Renal pelvis (tissue), 4 donors: Measurements from ENCODE around the gene MAJIN. TPM values are rescaled to one million over a fixed set of nuclear protein-coding genes. Genes with fewer than 3 reads are reported as not detected.

Experiments
- DNase-seq: peaks from one replicate; pipeline ENCODE4 v3.0.0-alpha.2; 2013
- polyA plus RNA-seq, 3 donors: library from polyadenylated mRNA; unstranded; fragments of 120-200 nt; gene quantifications; one replicate each; pipeline ENCODE4 v1.2.1, GENCODE V29; 2013; ENCODE audit not compliant: insufficient read length in 3 of 3

Gene MAJIN
- polyA plus RNA-seq, 3 donors = 1.0 to 1.4 (median 1.3) TPM

DNA sequence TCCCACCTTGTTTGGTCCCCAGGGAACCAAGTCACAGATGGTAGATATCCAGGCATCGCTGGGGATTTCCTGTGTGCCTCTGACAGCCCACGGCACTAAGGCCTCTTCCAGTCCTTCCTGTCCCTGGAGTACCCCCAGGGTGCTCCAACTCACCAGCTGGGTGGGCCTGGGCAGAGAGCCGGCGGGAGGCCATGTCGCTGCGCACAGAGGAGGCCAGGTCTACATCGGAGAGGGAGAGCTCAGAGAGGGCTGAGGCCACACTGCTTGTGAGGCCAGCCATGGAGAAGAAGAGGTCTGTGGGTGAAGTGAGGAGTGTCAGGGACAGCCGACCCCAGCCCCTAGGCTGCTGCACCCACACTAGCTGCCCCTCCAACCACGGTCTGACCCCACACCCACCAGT, 60.2 kb downstream of the MAJIN start:
- DNase-seq = no peak

DNA sequence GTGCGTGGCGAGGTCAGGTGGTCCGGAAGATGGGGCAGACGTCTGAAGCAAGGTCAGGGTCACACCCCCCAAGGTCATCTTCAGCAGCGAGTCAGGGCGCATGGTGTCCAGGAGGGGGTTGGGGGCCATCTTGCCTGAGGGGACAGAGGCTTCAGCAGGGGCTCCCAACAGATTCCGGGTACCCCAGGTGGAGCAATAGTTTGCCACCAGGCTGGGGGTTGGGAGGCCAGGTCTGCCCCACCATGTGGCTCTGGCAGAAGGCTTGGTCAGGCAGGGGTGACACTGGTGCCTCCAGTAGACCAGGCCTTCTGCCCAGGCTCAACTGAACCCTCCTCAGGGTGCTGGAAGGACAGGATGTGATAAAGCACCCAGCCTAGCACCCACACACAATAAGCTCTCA, 60.8 kb downstream of the MAJIN start:
- DNase-seq = no peak

DNA sequence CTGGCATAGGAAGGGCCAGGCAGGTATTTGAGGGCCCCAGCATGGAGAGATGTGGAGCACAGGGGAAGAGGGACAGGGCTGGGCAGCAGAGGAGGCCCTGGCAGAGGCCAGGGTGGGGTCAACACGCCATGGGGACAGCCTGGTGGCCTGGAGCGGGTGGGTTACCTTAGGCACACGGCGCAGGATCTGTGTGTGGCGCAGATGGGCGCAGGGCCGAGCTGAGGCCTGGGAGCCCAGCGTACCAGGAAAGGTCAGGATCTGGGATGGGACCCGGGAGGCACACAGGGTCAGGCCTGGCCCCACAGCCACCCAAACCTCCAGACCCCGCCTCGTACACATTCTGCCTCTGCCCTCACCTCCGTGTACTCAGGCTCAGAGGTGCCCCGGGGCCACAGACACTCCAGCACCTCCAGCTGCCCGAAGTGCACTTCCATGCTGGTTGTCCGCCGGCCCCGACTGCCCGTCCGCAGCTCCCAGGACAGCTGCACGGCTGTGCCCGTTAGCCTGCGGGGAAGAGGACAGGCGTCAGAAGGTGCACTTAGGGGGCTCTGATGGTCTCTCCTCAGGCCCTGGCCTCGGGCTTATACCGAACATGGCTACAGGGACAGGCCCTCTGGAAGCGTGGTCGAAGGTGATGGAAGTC, 61.3 kb downstream of the MAJIN start:
- no peak for DNase-seq

DNA sequence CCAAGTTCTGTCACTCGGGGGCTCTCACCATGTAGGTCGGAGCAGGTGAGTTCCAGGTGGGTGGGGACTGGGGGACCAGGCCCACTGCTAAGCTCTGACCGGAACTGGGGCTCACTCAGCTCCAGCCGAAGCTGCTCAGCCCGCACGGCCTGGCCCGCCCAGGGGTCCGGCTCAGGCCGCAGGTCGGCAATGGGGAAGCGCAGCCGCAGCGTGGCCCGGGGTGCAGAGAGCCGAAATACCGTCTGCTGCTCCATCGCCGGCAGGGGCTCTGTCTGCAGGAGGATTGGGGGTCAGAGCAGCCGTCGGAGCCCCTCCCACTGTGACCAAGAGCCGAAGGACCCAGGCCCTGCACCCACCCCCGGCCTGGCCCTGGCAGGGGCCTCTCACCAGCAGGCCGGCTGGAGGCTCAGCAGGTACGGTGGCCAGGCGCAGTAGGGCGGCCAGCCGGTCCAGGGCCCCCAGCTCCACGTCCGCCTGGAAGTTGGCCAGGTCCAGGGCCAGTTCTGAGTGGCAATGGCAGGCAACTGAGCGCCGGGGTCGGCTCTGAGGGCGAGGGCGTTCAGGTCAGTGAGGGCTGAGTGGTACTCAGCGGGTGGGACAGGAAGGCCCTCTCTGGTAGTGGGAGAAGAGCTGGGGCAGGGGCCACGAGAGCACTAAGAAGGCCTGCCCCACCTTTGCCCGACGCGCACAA, 62.1 kb downstream of the MAJIN start:
- DNase-seq = no peak

DNA sequence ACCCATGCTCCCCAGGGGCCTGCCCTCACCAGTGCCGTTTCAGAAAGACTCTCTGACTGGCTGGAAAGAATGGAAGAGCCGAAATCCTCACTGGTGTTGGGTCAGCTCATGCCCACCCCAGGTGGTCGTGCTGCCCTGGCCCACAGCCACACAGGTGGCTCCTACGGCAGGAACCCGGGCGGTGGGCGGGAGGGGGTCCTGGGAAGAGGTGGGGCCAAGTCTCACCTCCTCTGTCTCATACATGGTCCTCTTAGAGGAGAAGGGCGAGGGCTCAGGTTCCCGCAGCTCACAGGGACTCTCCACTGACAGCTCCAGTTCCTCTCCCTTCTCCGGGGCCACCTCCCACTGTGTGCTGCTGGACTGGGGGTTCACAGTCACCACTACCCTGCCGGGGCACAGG, 63.1 kb downstream of the MAJIN start:
- no peak for DNase-seq

DNA sequence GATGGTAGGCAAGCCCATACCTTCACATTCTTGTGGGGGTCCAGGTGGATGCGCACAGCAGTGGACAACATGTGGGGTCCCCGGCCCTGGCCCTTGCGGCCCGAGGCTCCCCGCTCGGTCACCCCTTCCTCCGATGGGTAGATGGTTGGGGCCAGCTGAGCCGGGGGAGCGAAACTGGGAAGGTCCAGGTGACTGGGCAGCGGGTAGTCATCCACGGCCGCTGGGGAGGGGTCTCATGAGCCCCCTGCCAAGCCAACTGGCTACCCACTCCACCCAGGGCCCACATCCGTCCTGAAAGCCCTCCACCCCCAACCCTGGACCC, 65.6 kb downstream of the MAJIN start:
- no peak for DNase-seq

DNA sequence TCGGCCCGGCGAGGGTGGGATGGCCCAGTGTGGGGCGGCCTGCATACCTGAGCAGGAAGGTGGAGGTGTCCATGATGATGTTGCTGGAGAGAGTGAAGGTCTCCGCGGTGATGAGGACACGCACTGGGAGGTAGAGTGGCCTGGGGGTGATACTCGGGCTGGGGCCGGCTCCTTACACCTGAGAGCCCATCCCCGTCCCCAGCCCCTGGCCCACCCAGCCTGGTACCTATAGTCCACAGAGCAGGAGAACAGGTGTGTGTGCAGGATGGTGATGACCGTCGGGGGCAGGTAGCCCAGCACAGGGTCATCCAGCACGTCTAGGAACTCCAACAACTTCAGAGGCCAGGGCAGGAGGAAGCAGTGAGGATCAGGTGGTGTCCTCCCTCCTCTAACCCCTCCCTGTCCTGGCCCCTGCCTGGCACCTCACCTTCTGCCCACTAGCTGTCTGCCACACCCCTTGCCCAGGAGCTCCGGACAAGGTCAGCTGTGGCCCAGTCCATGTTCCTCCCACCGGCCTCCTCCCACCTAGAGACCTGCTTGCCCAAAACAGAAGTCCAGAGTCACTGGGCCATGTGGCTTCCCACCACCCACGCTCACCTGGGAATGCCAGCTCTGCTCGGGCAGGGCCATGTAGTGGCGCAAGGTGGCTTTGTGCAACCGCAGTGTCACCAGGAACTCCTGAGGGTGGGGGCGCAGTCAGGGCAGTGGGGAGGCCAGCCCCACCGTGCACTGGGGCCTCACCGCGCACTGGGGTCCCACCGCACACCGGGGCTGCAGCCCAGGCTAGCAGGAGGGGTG, 66.2 kb downstream of the MAJIN start:
- DNase-seq = no peak

DNA sequence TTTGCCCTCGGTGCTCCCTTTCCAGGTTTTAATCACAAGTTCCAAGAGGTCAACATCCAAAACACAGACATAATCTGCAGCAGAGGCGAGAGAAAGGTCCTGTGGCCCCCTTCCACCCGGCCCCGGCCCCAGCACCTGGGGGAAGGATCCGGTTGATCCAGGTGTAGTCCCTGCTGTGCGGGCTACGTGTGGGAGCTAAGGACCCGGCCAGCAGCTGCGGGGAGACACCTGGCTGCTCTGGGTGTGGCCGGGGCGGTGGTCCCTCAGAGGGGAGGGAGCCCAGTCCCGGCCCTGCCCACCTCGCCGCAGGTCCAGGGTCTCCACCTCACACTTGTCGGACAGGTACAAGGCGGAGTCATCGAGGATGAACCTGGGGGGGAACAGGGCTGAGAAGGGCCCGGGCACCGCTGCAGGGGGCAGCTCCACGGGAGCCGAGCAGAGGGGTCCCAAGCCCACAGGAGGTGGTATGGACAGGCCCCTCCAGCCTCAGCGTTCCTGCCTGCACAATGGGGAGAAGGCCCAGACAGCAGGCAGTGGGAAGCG, 68.5 kb downstream of the MAJIN start:
- DNase-seq = no peak

DNA sequence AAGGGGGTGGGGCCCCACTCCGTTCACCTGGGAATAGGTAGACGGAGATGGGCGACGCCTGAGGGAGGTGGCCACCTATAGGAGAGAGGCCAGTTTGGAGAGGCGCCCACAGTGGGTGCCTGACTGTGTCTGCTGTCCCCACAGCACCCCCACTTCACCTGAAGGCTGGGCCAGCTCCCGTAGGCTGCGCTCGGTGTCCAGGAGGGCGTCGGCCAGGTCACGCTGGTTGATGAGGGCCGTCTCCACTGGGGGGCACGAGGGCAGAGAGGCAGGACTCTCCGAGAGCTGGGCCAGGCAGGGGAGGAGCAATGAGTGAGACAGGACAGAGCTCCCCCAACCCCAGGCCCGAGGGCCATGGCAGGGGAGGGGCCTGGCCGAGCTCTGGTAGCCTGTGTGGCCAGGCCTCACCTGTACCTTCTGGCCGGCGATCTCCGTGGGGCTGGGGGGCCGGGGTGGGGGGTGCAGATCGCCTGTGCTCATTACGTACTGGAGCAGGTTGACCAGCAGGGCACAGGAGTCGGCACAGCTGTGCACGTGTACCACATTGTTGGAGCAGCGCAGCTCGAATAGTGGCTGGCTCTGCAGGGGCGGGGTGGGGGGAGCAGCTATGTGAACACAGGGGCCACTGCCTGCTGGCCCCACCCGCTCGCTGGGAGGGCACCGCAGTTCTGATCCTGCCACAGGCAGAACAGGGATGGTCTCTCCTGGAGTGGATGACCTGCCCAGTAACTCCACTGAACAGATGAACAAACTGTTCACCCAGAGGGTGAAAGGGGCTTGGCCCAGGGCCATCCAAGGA, 69.6 kb downstream of the MAJIN start:
- DNase-seq = no peak

DNA sequence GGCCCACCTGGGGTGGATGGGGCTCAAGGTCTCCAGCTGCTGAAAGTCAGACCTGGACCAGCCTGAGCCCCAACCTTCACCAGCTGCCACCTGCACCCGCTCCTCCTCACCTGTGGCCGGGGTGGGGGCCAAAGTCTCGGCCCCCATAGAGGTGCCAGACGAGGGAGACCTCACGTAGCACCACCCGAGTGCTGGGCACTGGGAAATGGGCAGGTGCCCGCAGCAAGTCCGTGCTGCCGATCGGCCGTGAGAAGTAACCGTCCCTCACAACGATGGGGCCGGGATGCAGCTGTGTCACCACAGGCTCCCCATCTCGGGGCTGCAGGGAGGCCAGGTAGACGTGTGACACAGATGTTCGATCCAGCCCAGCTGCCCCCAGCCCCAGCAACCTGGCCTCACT, 71.1 kb downstream of the MAJIN start:
- DNase-seq = no peak

DNA sequence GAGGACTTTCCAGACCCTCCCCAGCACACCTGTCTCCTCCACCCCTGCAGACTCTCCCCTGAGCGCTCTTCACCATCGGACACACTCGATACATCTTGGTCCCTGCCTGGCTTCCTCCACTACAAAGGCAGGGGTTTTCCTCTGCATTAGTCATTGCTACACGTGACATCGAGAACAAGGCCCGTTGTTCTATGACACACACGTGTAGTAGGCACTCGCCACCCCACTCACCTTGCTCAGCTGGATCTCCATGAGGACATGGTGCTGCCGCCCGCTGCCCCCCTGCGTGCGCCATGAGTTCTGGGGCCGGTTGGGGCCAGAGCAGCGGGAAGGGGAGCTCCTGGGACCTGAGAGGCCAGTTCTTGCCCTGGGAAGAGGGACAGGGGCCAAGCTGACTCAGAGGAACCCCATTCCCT, 71.6 kb downstream of the MAJIN start:
- DNase-seq = no peak

DNA sequence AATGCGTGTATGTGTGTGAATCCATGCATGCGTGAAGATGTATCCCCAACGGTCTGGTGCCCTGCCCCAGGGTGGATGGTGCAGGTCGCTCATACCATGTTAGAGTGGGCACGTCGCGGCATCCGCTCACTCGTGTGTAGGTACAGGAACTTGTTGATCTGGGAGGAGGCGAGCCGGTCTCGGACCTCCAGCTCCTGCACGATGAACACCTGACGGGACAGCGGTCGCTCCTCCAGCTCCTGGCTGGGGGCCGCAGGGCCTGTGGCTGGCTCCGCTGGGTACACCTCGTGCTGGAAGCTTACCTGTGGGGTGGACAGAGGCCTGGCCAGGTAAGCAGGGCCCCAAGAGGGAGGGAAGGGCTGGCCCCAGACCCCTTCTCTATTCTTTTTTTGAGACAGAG, 73.4 kb downstream of the MAJIN start:
- DNase-seq = no peak

DNA sequence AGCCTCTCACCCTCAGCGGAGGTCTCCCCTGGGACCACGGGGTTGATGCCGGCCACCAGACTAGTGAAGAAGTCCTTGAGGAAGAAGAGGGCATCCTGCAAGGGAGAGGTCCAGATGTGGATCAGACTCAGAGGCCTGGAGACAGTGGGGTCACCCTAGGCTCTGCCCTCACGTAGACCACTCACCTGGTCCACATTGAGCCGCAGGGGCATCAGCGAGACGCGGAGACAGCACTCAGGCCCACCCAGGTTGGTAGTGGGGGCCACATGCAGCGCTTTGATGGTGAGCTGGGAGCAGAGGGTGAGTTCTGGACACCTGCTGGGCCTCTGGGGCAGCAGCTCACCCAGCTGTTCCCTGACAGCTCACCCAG, 73.8 kb downstream of the MAJIN start:
- DNase-seq = no peak

DNA sequence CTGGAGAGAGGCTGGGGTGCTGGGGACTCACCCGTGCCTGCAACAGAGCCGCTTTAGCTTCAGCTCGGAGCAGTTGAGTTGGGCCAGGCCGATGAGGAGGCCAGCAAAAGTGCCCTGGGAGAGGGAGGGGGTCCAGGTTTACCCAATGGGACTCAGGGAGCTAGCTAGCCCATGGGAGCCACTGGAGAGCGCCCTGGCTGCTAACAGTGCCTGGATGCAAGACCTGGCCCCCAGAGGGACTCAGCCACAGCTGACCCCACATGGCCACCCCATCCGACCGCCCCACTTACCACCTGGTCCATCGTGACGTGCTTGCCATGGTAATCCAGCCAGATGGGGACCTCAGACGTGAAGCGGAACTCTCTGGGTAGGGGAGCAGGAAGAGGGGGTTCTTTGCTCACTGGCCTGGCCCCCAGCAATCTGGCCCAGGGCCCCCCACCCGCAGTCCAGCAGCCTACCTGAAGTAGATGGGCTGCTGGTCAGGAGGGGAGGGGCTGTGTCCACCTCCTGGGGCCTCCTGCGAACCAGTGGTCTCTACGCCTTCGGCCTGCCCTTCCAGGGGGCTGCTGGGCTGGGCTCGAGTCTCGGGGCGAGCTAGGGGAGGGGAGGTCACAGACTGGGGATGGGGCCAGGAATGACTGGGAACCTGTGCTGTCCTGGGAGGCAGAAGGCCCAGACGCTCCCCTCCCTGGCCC, 74.4 kb downstream of the MAJIN start:
- DNase-seq = no peak

DNA sequence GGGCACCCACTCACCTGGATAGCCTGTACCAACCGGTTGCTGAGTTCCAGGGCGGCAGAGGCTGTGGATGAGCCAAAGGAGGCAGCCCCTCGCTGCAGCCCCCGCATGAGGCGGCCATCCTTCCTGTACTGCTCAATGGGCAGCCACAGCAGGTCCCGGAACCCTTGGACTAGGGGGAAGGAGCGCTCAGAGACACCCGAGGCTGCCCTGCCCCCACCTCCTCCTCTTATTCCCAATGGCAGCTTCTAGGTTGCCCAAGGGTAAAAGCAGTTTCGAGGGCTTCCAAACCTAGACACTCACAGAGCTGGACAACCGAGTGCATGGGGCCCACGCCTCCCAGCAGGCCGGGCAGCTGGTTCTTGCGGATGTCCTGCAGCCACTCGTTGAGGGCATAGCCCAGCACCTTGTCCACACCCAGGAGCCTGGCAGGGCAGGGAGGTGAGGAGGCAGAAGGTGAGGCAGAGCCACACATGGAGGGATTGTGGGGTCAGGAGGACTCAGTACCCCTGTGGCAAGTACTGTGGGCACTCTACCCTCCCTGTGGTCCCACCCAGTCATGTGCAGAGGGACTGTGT, 75.4 kb downstream of the MAJIN start:
- DNase-seq = no peak

DNA sequence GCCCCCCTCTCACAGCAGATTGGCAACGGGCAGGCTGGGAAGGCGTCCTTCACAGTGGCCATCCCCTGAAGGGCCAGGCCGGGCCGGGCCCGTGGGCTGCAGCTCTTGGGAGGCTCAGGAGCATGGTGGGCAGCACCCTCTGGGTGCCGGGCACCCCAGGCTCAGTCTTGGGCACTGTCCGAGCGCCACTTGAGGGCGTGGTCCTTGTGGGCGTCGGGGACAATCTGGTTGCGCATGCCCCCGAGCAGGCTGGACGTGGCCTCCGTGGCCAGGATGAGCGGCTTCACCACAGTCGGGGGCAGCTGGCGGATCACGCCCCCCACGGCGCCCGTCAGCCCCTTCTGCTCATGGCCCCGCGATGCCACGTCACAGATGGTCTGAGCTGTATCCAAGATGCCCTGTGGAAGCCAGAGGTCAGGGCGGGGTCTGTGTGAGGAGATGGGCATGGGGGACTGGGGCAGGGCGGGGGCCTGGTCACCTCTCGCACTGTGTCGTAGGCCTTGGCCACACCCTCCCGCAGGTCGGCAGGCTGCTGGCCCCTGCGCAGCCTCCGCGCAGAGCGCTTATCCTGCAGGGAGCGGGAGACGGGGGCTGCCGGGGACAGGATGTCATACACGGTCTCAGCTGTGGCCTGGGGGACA, 77.0 kb downstream of the MAJIN start:
- no peak for DNase-seq

DNA sequence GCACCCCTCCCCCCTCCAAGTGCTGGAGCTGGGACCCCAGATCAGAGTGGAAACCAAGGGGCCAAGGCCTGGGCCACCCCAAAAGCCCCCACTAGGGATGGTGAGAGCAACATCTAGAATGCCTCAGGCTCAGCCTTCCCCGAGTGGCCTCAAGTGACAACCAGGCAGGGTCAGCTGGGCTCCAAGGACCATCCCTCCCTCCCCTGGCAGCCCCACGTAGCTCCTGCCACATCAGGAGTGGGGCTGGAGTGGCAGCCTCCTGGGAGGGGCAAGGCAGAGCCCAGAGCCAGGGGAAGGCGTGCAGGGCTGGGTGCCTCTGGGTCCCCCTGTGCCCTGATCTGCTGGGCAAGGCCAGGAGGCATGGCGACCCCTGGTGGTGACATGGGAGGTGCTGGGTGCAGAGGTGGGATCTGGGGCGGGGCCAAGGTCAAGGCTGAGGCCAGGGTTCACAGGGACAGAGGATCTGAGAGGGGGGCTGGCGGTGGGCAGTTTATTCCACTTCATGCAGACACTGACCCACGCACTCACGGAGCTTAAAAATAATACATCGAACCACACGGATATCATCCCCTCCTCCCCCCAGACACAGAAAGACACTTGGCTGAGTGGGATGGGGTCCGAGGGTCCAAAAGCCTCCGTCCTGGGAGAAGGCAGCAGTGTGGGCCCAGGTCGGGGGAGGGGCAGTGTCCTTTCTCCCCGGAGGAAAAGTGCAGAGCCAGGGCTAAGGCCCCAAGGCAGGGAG, 77.7 kb downstream of the MAJIN start:
- no peak for DNase-seq

DNA sequence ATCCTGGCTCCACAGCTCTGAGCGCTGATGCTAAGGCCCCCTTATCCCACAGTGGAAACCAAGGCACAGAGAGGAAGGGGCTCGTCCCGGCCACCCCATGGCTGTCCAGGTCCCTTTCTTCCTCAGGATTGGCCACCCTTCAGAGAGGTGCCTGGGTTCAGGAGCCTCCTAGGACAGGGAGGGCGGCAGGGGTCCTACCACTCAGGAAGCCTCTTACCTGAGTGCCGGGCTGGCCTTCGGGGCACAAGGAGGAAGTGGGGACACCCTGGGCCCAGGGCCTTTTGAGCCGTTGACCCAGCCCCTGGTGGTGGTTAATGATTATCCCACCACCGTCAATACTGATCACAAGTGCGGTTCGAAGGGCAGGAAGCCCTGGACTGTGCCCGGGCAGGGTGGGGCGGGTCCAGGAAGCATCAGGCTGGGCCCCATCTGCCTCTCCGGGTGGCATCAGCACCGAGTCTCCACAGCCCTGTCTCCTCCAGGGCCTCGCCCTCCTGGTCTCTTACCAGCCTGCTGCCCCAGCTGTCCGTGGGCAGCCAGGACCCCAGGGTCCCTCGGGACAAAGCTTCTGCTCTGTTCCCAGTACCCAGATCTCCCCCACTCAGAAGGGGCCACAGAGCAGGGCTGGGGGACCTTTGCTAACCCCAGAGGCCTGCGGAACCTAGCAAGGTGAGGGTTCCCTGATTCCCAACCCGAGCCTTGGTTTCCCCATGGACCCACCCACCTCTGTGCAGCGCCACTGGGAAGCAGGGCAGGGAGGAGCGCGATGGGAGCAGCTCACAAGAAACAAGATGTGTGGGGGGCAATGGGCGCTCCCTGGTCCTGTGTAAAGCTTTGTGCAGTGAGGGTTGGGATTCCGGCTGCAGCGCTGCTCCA, 78.5 kb downstream of the MAJIN start:
- DNase-seq = no peak

DNA sequence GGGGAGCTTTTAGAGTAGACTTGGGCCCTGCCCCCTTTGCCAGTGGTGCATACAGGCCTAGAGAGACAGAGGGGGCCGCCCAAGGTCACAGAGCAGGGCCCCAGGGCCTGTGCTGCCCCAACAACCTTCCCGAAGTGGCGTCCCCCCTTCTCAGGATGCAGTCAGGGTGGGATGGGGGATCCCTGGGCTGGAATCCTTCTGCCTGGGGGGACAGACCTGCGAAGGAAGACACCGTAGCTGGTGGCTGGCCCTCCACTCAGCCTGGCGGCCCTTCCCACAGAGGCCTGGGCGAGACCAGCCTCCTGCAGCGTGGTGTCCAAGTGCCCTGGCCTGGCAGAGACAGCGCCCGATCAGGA, 79.1 kb downstream of the MAJIN start:
- DNase-seq = no peak
